Large intestine (tissue), 3 donors: ENCODE data around the gene RABEP2. TPM values are rescaled to one million over a fixed set of nuclear protein-coding genes. Genes with fewer than 3 reads are reported as not detected.

ENCODE experiments used
- DNase-seq, 2 donors: peaks; one replicate each; pipeline versions ENCODE4 v3.0.0 to v3.0.0-alpha.2; 2013
- H3K27ac ChIP-seq: one replicate; pipeline ENCODE4 v1.5.1; 2013; ENCODE audit warnings: low read length
- H3K27me3 ChIP-seq: 2 replicates; pipeline ENCODE4 v1.6.1; 2013; ENCODE audit warnings: low read length; ENCODE audit not compliant: control insufficient read depth, insufficient read depth
- H3K36me3 ChIP-seq: 2 replicates; pipeline ENCODE4 v1.6.1; 2013; ENCODE audit warnings: low read length; ENCODE audit not compliant: control insufficient read depth, insufficient read depth
- H3K4me1 ChIP-seq: one replicate; pipeline ENCODE4 v1.6.1; 2013; ENCODE audit warnings: low read length; ENCODE audit not compliant: control insufficient read depth, insufficient read depth
- H3K4me3 ChIP-seq: one replicate; pipeline ENCODE4 v1.5.1; 2013; ENCODE audit warnings: low read length
- H3K9me3 ChIP-seq: one replicate; pipeline ENCODE4 v1.6.1; 2013; ENCODE audit warnings: mild to moderate bottlenecking, low read depth, low read length, moderate library complexity; ENCODE audit not compliant: control insufficient read depth
- WGBS: methylation state at CpG from one replicate; pipeline ENCODE4 v1.1.5; 2013; ENCODE audit warnings: low lambda C conversion rate; ENCODE audit not compliant: insufficient coverage; 5-methylcytosine and 5-hydroxymethylcytosine counted together
- polyA plus RNA-seq: library from polyadenylated mRNA; unstranded; fragments of 120-200 nt; gene quantifications from one replicate; pipeline ENCODE4 v1.2.1, GENCODE V29; 2013

Gene RABEP2
- polyA plus RNA-seq, 1 donor = 30.6 TPM

GRCh38 chr16:28904363-28904762, 20.7 kb downstream of the RABEP2 start:
- no peaks in the 10 kb centered on the region for H3K4me1 ChIP-seq
- no peaks in the 10 kb centered on the region for H3K9me3 ChIP-seq
- no peak overlapping the region for H3K27ac ChIP-seq
- DNase-seq = no peak
- H3K36me3 ChIP-seq = peaks cover 37% of the 10 kb centered on the region
- no peak overlapping the region for H3K4me3 ChIP-seq
- no peaks in the 10 kb centered on the region for H3K27me3 ChIP-seq
- no CpG with 5 or more reads among the region's 14 CpGs for WGBS

GRCh38 chr16:28903344-28904042, 21.5 kb downstream of the RABEP2 start:
- no peaks in the 10 kb centered on the region for H3K4me1 ChIP-seq
- H3K36me3 ChIP-seq = peaks cover 34% of the 10 kb centered on the region
- H3K27me3 ChIP-seq = no peaks in the 10 kb centered on the region
- no peak for DNase-seq
- H3K4me3 ChIP-seq = no peak overlapping the region
- no CpG with 5 or more reads among the region's 29 CpGs for WGBS
- no peak overlapping the region for H3K27ac ChIP-seq
- H3K9me3 ChIP-seq = no peaks in the 10 kb centered on the region

- DNase-seq = no peak
- WGBS = no CpG with 5 or more reads among the region's 11 CpGs
These were observed 22.1 kb downstream of the RABEP2 start for GRCh38 chr16:28902909-28903308.

GRCh38 chr16:28901862-28902261, 23.2 kb downstream of the RABEP2 start:
- peaks cover 25% of the 10 kb centered on the region for H3K36me3 ChIP-seq
- no peaks in the 10 kb centered on the region for H3K9me3 ChIP-seq
- H3K4me3 ChIP-seq = no peak overlapping the region
- no CpG with 5 or more reads among the region's 15 CpGs for WGBS
- H3K4me1 ChIP-seq = no peaks in the 10 kb centered on the region
- H3K27me3 ChIP-seq = no peaks in the 10 kb centered on the region
- H3K27ac ChIP-seq = no peak overlapping the region
- DNase-seq = no peak

More at GRCh38 chr16:28902909-28903308, 22.1 kb downstream of the RABEP2 start:
- Histone ChIP-seq H3K4me3 (no peak overlapping the region), H3K36me3 (peaks cover 31% of the 10 kb centered on the region), H3K9me3 (no peaks in the 10 kb centered on the region), H3K27ac (no peak overlapping the region), H3K27me3 (no peaks in the 10 kb centered on the region), H3K4me1 (no peaks in the 10 kb centered on the region)

- no CpG with 5 or more reads among the region's 25 CpGs for WGBS
- peaks cover 17% of the 10 kb centered on the region for H3K36me3 ChIP-seq
- H3K27me3 ChIP-seq = no peaks in the 10 kb centered on the region
- DNase-seq = no peak
- no peak overlapping the region for H3K27ac ChIP-seq
- H3K4me3 ChIP-seq = no peak overlapping the region
- no peaks in the 10 kb centered on the region for H3K9me3 ChIP-seq
- no peaks in the 10 kb centered on the region for H3K4me1 ChIP-seq
These were observed 24.4 kb downstream of the RABEP2 start for GRCh38 chr16:28900601-28901000.

- Histone ChIP-seq H3K27me3 (no peaks in the 10 kb centered on the region), H3K9me3 (no peaks in the 10 kb centered on the region), H3K4me1 (no peaks in the 10 kb centered on the region), H3K27ac (no peak overlapping the region), H3K4me3 (no peak overlapping the region), H3K36me3 (peaks cover 12% of the 10 kb centered on the region)
- no peak for DNase-seq
- WGBS = no CpG with 5 or more reads among the region's 11 CpGs
These were observed 25.0 kb downstream of the RABEP2 start for GRCh38 chr16:28899882-28900590.

- no peaks in the 10 kb centered on the region for H3K9me3 ChIP-seq
- peaks cover 12% of the 10 kb centered on the region for H3K36me3 ChIP-seq
- no peak overlapping the region for H3K27ac ChIP-seq
- no CpG with 5 or more reads among the region's 4 CpGs for WGBS
- no peak for DNase-seq
- no peak overlapping the region for H3K4me3 ChIP-seq
- H3K27me3 ChIP-seq = no peaks in the 10 kb centered on the region
- no peaks in the 10 kb centered on the region for H3K4me1 ChIP-seq
These were observed 26.1 kb downstream of the RABEP2 start for GRCh38 chr16:28898942-28899341.

- H3K36me3 ChIP-seq = peaks cover 12% of the 10 kb centered on the region
- H3K4me3 ChIP-seq = no peak overlapping the region
- H3K27ac ChIP-seq = no peak overlapping the region
- no peaks in the 10 kb centered on the region for H3K9me3 ChIP-seq
- H3K27me3 ChIP-seq = no peaks in the 10 kb centered on the region
- WGBS = no CpG with 5 or more reads among the region's 15 CpGs
- DNase-seq = no peak
- H3K4me1 ChIP-seq = no peaks in the 10 kb centered on the region
These were observed 26.8 kb downstream of the RABEP2 start for GRCh38 chr16:28898266-28898665.

- no CpG with 5 or more reads among the region's 4 CpGs for WGBS
- H3K9me3 ChIP-seq = no peaks in the 10 kb centered on the region
- H3K27me3 ChIP-seq = no peaks in the 10 kb centered on the region
- no peaks in the 10 kb centered on the region for H3K4me1 ChIP-seq
- no peak overlapping the region for H3K27ac ChIP-seq
- H3K4me3 ChIP-seq = no peak overlapping the region
- no peak for DNase-seq
- peaks cover 12% of the 10 kb centered on the region for H3K36me3 ChIP-seq
These were observed 27.2 kb downstream of the RABEP2 start for GRCh38 chr16:28897826-28898225.

GRCh38 chr16:28895609-28896008, 29.4 kb downstream of the RABEP2 start:
- Histone ChIP-seq H3K4me1 (no peaks in the 10 kb centered on the region), H3K36me3 (peaks cover 10% of the 10 kb centered on the region), H3K27ac (no peak overlapping the region), H3K4me3 (no peak overlapping the region), H3K27me3 (no peaks in the 10 kb centered on the region), H3K9me3 (no peaks in the 10 kb centered on the region)
- DNase-seq = no peak
- WGBS = 80% methylated on average over 1 of the region's 4 CpGs
